Measurements from ENCODE around the gene CCDC154.
A peak's percentile ranks its signal among the peaks of the same experiment; 100 is the strongest.

CCDC154 gene

GRCh38 chr16:1392826-1393225 lies 51.5 kb downstream of the CCDC154 start:
- no peak for DNase-seq (ENCODE audit: low spot score)

DNA sequence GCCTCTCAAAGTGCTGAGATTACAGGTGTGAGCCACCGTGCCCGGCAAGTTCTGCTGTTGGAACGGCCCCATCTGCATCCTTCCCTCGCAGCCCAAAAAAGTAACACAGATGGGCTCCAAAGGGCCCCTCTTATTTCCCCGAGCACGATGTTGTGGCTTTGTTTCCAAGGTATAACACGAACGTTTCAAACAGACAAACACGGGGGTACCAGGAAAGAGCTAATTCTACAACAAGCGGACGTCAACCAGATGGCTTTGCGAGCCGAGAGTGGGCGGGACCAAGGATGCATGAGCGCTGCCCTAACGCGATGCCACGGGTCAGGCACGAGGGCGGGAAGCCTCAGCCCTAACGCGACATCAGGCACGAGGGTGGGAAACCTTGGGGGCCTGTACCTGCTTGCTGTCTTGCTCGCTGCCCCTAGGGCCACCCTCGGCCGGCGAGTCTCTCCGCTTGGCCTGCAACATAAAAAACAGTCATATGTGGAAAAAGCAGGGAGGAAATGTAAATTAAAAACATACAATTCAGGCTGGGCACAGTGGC lies 54.0 kb downstream of the CCDC154 start:
- DNase-seq (ENCODE audit: low spot score): peak; percentile 51

- no peak for DNase-seq (ENCODE audit: low spot score)
Observed at GRCh38 chr16:1389762-1390161, 54.6 kb downstream of the CCDC154 start.

DNA sequence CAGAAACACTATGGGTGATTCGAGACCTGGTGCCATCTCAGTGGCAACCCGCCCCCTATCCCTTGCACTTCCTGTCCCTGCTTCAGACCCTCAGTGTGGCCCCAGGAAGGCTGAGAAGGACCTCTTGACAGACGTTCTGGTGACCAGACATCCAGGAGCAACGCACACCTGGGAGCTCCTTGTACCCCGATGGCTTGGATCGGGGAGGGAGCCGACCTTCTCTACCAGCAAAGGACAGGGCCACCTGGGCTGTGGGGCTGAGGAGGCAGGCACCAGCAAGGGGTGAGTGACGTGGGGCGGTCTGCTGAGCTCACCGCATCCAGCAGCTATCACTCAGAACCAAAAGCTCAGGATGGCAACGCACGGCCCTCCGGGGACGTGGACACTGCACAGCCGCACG lies 57.0 kb downstream of the CCDC154 start:
- DNase-seq (ENCODE audit: low spot score): no peak

GRCh38 chr16:1385232-1385631 lies 59.1 kb downstream of the CCDC154 start:
- no peak for DNase-seq (ENCODE audit: low spot score)
